ENCODE results near the gene LRRN3. TPM values are rescaled to one million over a fixed set of nuclear protein-coding genes. Genes with fewer than 3 reads are reported as not detected.

LRRN3 gene
- total RNA-seq, 4 donors from 2014 or later: 0.23 to 1.6 (median 0.40) TPM; not detected in 1

GRCh38 chr7:111094419-111094818, 3.5 kb downstream of the LRRN3 start:
- Histone ChIP-seq H3K9me3 (no peaks in the 10 kb centered on the region), H3K4me1 (peaks cover 0 to 46% (median 0%) of the 10 kb centered on the region in 3 donors), H3K27ac (no peak overlapping the region), H3K27me3 (no peaks in the 10 kb centered on the region), H3K4me3 (no peak overlapping the region), H3K36me3 (no peaks in the 10 kb centered on the region)
- TF ChIP-seq POLR2AphosphoS5 (IDR thresholded peaks at IDR 0.05) (no peak), POLR2A (IDR thresholded peaks at IDR 0.05) (no peak), EP300 (IDR thresholded peaks at IDR 0.05) (no peak)
- TF ChIP-seq, protein P1, sequence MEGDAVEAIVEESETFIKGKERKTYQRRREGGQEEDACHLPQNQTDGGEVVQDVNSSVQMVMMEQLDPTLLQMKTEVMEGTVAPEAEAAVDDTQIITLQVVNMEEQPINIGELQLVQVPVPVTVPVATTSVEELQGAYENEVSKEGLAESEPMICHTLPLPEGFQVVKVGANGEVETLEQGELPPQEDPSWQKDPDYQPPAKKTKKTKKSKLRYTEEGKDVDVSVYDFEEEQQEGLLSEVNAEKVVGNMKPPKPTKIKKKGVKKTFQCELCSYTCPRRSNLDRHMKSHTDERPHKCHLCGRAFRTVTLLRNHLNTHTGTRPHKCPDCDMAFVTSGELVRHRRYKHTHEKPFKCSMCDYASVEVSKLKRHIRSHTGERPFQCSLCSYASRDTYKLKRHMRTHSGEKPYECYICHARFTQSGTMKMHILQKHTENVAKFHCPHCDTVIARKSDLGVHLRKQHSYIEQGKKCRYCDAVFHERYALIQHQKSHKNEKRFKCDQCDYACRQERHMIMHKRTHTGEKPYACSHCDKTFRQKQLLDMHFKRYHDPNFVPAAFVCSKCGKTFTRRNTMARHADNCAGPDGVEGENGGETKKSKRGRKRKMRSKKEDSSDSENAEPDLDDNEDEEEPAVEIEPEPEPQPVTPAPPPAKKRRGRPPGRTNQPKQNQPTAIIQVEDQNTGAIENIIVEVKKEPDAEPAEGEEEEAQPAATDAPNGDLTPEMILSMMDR (IDR thresholded peaks at IDR 0.05): no peak
- WGBS, 2 donors (ENCODE audit: low coverage in 1 of 2): 0 to 100% methylated on average over 1 of the region's 1 CpG
- no peak for ATAC-seq

DNA sequence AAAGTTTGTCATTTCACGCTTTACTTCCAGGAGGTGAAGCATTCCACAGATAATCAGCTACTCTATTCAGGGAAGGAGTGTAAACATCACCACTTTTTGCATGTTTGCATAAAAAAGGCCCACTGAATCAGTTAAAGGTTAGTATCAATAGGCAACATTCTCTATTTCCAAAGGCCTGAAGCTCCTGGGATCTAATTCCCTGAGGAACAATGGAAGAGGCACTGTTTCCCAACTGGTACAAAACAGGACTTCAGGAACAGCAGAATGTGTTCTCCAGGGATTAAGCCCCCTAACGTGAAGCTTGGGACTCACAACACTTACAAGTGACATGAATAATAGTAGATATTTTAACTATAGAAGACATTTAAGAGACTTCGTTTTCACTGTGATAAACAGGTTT, 6.1 kb downstream of the LRRN3 start:
- Histone ChIP-seq H3K36me3 (no peaks in the 10 kb centered on the region), H3K27ac (no peak overlapping the region), H3K4me3 (no peak overlapping the region), H3K4me1 (peaks cover 0 to 35% (median 0%) of the 10 kb centered on the region in 3 donors), H3K9me3 (no peaks in the 10 kb centered on the region), H3K27me3 (no peaks in the 10 kb centered on the region)
- no peak for ATAC-seq
- 77 to 88% methylated on average over 3 of the region's 3 CpGs for WGBS, 2 donors (ENCODE audit: low coverage in 1 of 2)
- TF ChIP-seq POLR2A (IDR thresholded peaks at IDR 0.05) (no peak), EP300 (IDR thresholded peaks at IDR 0.05) (no peak), POLR2AphosphoS5 (IDR thresholded peaks at IDR 0.05) (no peak)
- TF ChIP-seq, protein P1 (IDR thresholded peaks at IDR 0.05): no peak

GRCh38 chr7:111098011-111098925, 7.3 kb downstream of the LRRN3 start:
- Histone ChIP-seq H3K36me3 (no peaks in the 10 kb centered on the region), H3K27ac (no peak overlapping the region), H3K27me3 (no peaks in the 10 kb centered on the region), H3K9me3 (no peaks in the 10 kb centered on the region), H3K4me3 (no peak overlapping the region), H3K4me1 (peaks cover 0 to 22% (median 0%) of the 10 kb centered on the region in 3 donors)
- no peak for ATAC-seq
- 38 to 52% methylated on average over 10 of the region's 10 CpGs for WGBS, 2 donors (ENCODE audit: low coverage in 1 of 2)
- TF ChIP-seq POLR2A (IDR thresholded peaks at IDR 0.05): no peak
- TF ChIP-seq, protein P1 (IDR thresholded peaks at IDR 0.05): peak; percentile 25 to 68 (median 35)

GRCh38 chr7:111098926-111099250, 8.0 kb downstream of the LRRN3 start:
- Histone ChIP-seq H3K27ac (no peak overlapping the region), H3K27me3 (no peaks in the 10 kb centered on the region), H3K36me3 (no peaks in the 10 kb centered on the region), H3K4me3 (no peak overlapping the region), H3K9me3 (no peaks in the 10 kb centered on the region), H3K4me1 (peaks cover 0 to 16% (median 0%) of the 10 kb centered on the region in 3 donors)
- ATAC-seq: no peak
- TF ChIP-seq POLR2AphosphoS5 (IDR thresholded peaks at IDR 0.05) (no peak), POLR2A (IDR thresholded peaks at IDR 0.05) (no peak), EP300 (IDR thresholded peaks at IDR 0.05) (no peak)
- TF ChIP-seq, protein P1 (IDR thresholded peaks at IDR 0.05): no peak
- WGBS, 2 donors (ENCODE audit: low coverage in 1 of 2): 10 to 47% methylated on average over 1 of the region's 1 CpG
